ENCODE results near the gene ARHGAP20.

DNA sequence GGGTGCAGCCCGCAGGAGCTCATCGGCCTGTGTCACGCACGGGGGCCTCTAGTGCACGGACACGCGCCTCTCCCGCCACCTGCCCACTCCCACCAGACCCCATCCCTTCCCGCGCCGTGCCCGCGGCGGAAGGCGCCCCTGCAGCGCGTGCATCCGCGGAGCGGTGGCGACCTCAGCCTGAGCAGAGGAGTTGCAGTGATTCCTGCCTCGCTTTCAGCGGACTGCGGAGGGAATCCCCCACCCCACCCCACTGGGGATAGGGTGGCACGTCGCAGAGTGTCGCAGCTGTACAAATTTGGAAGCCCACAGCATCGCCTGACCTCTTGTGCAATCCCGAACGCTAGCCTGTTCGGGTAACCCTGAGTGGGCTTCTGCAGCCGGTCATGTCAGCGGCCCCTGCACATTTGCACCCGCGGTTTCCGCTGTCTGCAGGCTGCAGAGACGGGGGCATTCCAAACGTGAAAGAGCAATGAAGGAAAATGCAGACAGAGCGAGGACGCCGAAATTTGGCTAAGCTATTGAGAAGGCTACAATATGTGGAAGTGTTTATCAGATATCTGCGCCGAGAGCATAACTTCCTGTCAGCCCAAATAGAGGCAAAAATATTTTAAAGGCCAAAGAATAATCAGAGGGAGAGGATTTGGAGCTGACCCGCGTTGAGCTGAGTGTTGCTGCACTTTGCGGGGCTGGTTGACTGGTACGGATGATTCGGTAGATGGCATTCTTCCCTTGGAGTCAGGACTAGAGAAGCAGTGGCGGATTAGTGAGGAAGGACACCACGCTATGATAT is 617 bp upstream of the ARHGAP20 start:
- TF ChIP-seq POLR2A (IDR thresholded peaks at IDR 0.05) = no peak
- no peak for TF ChIP-seq CTCF (IDR thresholded peaks at IDR 0.05)

Data from ovary (tissue), 3 donors.